ENCODE data around the gene EYA2. TPM values are rescaled to one million over a fixed set of nuclear protein-coding genes. Genes with fewer than 3 reads are reported as not detected.

Gene EYA2
- 94.1 TPM for total RNA-seq (ENCODE audit: unreplicated experiment)
- long read RNA-seq, transcript EYA2-202 (16 exons, 2,702 nt) = major isoform, 10 of 30 reads
- long read RNA-seq, partial matches to known transcripts = 10 of 30 reads
- long read RNA-seq, other reads (novel, unspliced or antisense) = 9 of 30 reads

- DNase-seq = peak; percentile 66
- no peak for TF ChIP-seq CTCF (IDR thresholded peaks at IDR 0.05; ENCODE audit: partially characterized antibody, unreplicated experiment)
- peaks cover 2% of the 10 kb centered on the region for H3K27me3 Mint-ChIP-seq (ENCODE audit: unreplicated experiment)
- H3K36me3 Mint-ChIP-seq (ENCODE audit: unreplicated experiment) = peaks cover 5% of the 10 kb centered on the region
- peak within 1 kb of the TSS; percentile 89 for H3K27ac Mint-ChIP-seq (ENCODE audit: unreplicated experiment)
- peaks cover 40% of the 10 kb centered on the region for H3K4me1 Mint-ChIP-seq (ENCODE audit: low read depth, unreplicated experiment)
- peak within 1 kb of the TSS; percentile 98 for H3K4me3 Mint-ChIP-seq (ENCODE audit: unreplicated experiment)
- H3K9me3 Mint-ChIP-seq (ENCODE audit: unreplicated experiment) = peaks cover 11% of the 10 kb centered on the region
Measured at GRCh38 chr20:46894579-46894958, at the start of gene EYA2. EYA2 (plus strand) TSS chr20:46894843; CDS start chr20:46990011, 95,168 bp downstream.

GRCh38 chr20:46844965-46845364 is 49.7 kb upstream of the EYA2 start:
- Mint-ChIP-seq H3K9me3 (ENCODE audit: unreplicated experiment) (no peaks in the 10 kb centered on the region), H3K27me3 (ENCODE audit: unreplicated experiment) (no peaks in the 10 kb centered on the region), H3K36me3 (ENCODE audit: unreplicated experiment) (no peaks in the 10 kb centered on the region), H3K4me3 (ENCODE audit: unreplicated experiment) (no peak overlapping the region), H3K4me1 (ENCODE audit: low read depth, unreplicated experiment) (peaks cover 4% of the 10 kb centered on the region), H3K27ac (ENCODE audit: unreplicated experiment) (no peak overlapping the region)
- no peak for DNase-seq
- TF ChIP-seq CTCF (IDR thresholded peaks at IDR 0.05; ENCODE audit: partially characterized antibody, unreplicated experiment) = no peak

GRCh38 chr20:46849269-46849668 is 45.4 kb upstream of the EYA2 start:
- H3K27me3 Mint-ChIP-seq (ENCODE audit: unreplicated experiment) = peaks cover 4% of the 10 kb centered on the region

GRCh38 chr20:46849751-46850150 is 44.9 kb upstream of the EYA2 start:
- TF ChIP-seq CTCF (IDR thresholded peaks at IDR 0.05; ENCODE audit: partially characterized antibody, unreplicated experiment) = no peak
- DNase-seq = no peak
- H3K9me3 Mint-ChIP-seq (ENCODE audit: unreplicated experiment) = no peaks in the 10 kb centered on the region
- H3K36me3 Mint-ChIP-seq (ENCODE audit: unreplicated experiment) = no peaks in the 10 kb centered on the region
- peaks cover 4% of the 10 kb centered on the region for H3K27me3 Mint-ChIP-seq (ENCODE audit: unreplicated experiment)
- no peak overlapping the region for H3K27ac Mint-ChIP-seq (ENCODE audit: unreplicated experiment)
- no peak overlapping the region for H3K4me3 Mint-ChIP-seq (ENCODE audit: unreplicated experiment)
- H3K4me1 Mint-ChIP-seq (ENCODE audit: low read depth, unreplicated experiment) = peaks cover 10% of the 10 kb centered on the region

More at GRCh38 chr20:46849269-46849668, 45.4 kb upstream of the EYA2 start:
- no peak overlapping the region for H3K27ac Mint-ChIP-seq (ENCODE audit: unreplicated experiment)
- no peak overlapping the region for H3K4me3 Mint-ChIP-seq (ENCODE audit: unreplicated experiment)
- DNase-seq = no peak
- H3K9me3 Mint-ChIP-seq (ENCODE audit: unreplicated experiment) = no peaks in the 10 kb centered on the region
- H3K36me3 Mint-ChIP-seq (ENCODE audit: unreplicated experiment) = no peaks in the 10 kb centered on the region
- no peak for TF ChIP-seq CTCF (IDR thresholded peaks at IDR 0.05; ENCODE audit: partially characterized antibody, unreplicated experiment)
- peaks cover 10% of the 10 kb centered on the region for H3K4me1 Mint-ChIP-seq (ENCODE audit: low read depth, unreplicated experiment)

GRCh38 chr20:46850416-46850815 is 44.2 kb upstream of the EYA2 start:
- no peak overlapping the region for H3K4me3 Mint-ChIP-seq (ENCODE audit: unreplicated experiment)
- DNase-seq = no peak
- H3K27ac Mint-ChIP-seq (ENCODE audit: unreplicated experiment) = no peak overlapping the region
- no peaks in the 10 kb centered on the region for H3K36me3 Mint-ChIP-seq (ENCODE audit: unreplicated experiment)
- TF ChIP-seq CTCF (IDR thresholded peaks at IDR 0.05; ENCODE audit: partially characterized antibody, unreplicated experiment) = no peak
- H3K9me3 Mint-ChIP-seq (ENCODE audit: unreplicated experiment) = no peaks in the 10 kb centered on the region
- H3K4me1 Mint-ChIP-seq (ENCODE audit: low read depth, unreplicated experiment) = peaks cover 10% of the 10 kb centered on the region
- peaks cover 4% of the 10 kb centered on the region for H3K27me3 Mint-ChIP-seq (ENCODE audit: unreplicated experiment)

Data from glutamatergic neuron (in vitro differentiated cells).